ENCODE results near the gene COL8A1. TPM values are rescaled to one million over a fixed set of nuclear protein-coding genes. Genes with fewer than 3 reads are reported as not detected.
A peak's percentile ranks its signal among the peaks of the same experiment; 100 is the strongest.
"Not testable (repeated sequence)": the region's sequence is repeated elsewhere in the genome, so short reads cannot be mapped to it uniquely, and the experiment has no call there.

The COL8A1 gene
- polyA plus RNA-seq, 4 donors, result 8.6 to 61.1 (median 9.6) TPM

DNA sequence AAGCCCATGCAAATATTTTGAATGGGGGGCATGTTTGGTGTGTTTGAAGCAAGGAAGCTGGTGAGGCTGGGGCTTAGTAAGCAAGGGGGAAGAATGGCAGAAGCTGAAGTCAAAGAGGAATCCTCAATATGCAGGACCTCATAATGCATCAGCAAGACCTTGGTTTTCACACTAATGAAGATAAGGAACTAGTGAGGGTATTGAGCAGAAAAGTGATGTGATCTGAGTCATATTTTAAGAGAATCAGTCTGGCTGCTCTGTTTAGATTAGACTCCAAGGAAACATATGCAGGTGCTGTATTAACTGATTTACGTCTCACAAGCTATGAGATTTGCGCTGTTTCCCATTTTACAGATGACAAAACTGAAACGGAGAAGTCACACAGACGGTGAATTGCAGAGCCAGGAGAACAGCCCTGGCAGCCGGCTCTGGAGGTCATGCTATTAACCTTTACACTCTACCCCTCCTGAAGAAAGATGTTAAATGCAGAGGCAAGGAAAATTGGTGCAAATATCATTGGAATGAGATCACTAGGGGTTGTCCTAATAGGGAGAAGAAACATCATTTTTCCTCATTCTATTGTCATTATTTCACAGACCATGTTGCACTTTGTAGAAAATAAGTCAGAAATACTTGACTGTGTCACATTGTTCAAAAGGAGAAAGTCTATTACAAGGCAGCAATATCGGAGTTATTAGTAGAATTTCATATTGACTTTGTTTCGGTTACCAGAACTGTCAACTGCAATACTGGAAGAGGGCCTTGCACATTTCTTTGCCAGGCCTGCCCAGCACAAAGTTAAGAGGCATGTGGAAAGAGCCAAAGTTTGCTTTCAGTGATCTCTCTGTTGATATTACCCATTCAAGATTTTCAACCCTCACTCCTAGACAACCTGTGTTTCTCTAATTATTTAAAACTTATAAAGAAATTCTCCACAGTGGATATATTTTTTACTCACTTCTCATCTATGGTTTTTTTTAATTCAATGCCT lies 64.9 kb downstream of the COL8A1 start:
- no peak for DNase-seq (ENCODE audit: low read depth in 4 of 4, low spot score in 3 of 4)

GRCh38 chr3:99704417-99704816 lies 66.0 kb downstream of the COL8A1 start:
- no peak for DNase-seq (ENCODE audit: low read depth in 4 of 4, low spot score in 3 of 4)

DNA sequence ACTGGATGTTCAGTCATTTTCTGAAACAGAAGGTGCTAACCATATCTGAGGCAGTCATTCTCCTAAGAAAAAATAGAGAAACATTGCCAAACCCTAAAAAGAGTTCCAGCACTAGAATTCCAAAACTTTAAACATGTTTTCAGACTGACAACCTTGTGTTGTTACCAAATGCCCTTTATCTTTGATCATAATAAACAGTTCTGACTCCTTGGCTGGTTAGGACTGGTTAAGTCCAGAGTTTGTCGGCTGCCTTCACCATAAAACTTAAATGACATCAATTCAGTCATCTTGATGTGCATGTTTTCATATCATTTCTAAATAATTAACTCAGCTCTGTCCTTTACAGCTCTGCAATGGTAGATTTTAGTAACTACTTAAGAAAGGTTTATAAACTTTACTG lies 68.0 kb downstream of the COL8A1 start:
- no peak for DNase-seq (ENCODE audit: low read depth in 4 of 4, low spot score in 3 of 4)

- DNase-seq (ENCODE audit: low read depth in 4 of 4, low spot score in 3 of 4), result no peak
Measured at GRCh38 chr3:99708207-99708745, 69.9 kb downstream of the COL8A1 start.

DNA sequence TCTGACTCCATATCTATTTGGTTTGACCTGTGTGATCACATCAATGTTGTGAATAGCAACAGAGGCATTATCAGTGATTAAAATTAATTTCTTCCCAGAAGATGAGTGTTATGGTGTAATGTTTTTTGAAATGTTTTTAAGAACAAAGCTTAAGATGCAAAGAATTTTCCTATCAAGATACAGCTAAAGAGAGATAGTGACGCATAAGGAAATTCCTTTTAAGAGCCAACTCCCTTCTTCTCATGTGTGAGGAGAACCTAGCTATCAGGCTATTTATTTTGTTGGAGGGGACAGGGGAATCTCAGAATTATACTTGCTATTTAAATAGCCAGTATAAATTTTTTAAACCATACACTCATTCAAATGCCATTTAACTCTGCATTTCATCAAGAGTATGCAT lies 71.3 kb downstream of the COL8A1 start:
- DNase-seq (ENCODE audit: low read depth in 4 of 4, low spot score in 3 of 4), result no peak

DNA sequence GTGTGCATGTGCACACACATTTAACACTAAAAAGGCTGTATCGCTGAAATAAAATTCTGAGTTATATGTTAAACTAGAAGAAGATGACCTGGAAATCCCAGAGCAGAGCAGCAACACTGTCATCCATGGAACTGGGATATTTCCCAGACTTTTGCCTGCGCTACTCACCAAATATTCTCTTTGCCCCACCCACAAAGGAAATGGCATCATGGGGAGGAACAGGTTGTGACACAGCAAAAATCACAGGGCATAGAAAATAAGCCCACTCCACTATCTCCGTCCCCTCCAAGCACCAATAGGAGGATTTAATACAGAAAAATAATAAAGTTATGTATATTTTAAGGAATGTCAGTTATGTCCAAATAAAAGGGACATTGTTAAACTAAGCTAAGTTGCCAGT lies 71.7 kb downstream of the COL8A1 start:
- no peak for DNase-seq (ENCODE audit: low read depth in 4 of 4, low spot score in 3 of 4)

- no peak for DNase-seq (ENCODE audit: low read depth in 4 of 4, low spot score in 3 of 4)
Measured at GRCh38 chr3:99711351-99711750, 73.0 kb downstream of the COL8A1 start.

DNA sequence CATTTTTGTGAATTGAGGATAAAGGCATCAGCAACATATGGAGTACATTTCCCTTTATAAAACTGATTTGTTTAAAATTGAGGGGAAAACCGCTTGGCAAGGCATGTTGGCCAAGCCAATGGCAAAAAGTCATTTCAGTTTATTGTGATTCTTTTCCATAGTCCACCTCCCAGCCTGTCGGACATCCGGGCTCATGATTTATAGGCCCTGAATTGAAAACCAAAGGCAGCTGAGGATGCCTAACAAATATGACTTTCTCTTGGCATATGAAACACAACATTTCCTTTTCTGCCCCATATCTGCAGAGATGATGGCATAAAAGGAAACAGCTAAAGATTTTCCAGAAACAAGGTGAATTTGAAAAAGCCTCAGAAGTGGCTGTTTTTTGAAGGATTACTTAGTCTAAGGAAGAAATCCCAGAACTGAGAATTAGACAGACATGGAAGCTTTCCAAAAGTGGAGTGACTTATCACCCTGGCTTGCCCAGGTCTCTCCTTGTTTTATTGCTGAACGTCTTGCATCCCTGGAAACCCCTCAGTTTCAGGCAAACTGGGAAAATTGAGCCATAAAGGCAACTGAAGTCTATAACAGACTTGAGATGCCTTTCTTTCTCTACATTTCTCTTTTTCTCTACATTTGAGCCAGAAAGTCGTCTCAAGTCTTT lies 74.0 kb downstream of the COL8A1 start:
- no peak for DNase-seq (ENCODE audit: low read depth in 4 of 4, low spot score in 3 of 4)

DNA sequence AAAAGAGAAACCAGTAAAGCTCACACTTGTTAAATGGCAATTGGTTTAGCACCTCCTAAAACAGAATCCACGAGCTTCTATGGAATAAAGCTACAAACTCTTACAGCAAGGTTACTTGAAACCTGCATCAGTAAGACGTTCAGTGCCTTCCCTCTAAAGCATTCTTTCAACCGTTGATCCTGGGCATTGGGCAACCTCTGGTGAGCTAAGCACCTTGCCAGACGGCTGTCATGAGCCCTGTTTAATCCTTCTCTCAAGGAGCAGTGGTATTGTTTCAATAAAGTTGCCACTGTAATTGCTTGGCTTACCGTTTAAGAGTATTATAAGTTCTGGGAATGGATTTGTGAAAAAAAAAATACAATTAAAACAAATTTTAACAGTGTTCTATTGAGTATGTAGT lies 75.0 kb downstream of the COL8A1 start:
- no peak for DNase-seq (ENCODE audit: low read depth in 4 of 4, low spot score in 3 of 4)

DNA sequence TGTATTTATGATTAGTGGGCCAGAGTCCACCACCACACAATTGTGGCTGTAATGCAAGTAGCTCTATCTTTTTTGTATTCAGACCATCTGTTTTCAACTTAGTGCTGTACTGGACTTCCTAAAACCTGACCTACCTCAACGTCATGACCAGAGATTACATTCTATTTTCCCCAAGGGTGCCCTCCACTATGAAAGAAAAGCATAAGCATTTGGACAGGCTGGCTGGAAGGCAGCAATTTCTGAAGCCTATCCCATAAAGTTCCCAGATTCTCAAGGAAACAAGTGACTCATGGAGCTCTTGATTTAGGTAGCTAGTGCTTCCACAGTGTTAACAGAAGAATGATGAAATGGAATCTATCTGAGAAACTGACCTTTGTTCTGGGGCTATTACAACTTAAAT lies 75.8 kb downstream of the COL8A1 start:
- peak in 1 of 4 donors; percentile 25 for DNase-seq (ENCODE audit: low read depth in 4 of 4, low spot score in 3 of 4)

- no peak for DNase-seq (ENCODE audit: low read depth in 4 of 4, low spot score in 3 of 4)
Measured at GRCh38 chr3:99714575-99714974, 76.2 kb downstream of the COL8A1 start.

GRCh38 chr3:99716463-99716995 lies 78.1 kb downstream of the COL8A1 start:
- no peak for DNase-seq (ENCODE audit: low read depth in 4 of 4, low spot score in 3 of 4)

GRCh38 chr3:99720985-99721632 lies 82.7 kb downstream of the COL8A1 start:
- DNase-seq (ENCODE audit: low read depth in 4 of 4, low spot score in 3 of 4), result no peak

DNA sequence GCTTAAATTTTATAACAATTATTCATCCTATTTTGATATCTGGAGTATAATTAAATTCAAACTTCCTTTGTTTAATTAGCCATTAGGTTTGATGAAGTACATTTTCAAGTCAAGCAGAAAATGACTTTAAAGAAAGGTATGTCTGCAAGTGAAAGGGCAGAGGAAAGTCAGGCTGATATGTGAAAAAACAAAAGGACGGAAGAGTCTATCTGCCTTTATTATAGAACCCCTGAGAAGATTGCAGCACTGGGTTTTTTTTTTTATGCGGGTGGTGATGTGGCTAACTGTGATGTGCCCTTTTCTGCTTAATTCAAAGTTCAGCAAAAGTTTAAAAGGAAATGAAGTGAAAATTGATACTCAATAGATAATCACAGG lies 83.2 kb downstream of the COL8A1 start:
- no peak for DNase-seq (ENCODE audit: low read depth in 4 of 4, low spot score in 3 of 4)

DNA sequence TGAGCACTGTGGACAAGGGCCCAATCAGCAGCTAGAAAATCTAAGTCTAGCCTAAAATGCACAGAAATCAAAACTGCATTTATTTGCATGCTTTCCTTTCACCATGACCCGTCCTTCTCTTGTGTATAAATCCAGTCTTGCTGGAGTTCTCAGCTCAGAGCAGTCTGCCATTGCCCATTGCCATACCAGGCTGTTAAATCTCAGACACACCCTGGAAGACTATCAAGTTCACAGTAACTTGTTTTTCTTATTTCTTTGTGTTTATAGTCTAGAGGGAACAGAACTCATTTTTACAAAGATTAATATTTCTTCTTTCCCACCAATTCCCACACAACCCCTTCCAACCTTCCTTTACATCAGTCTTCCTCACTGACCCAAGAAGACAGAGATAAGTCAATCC lies 85.9 kb downstream of the COL8A1 start:
- no peak for DNase-seq (ENCODE audit: low read depth in 4 of 4, low spot score in 3 of 4)

GRCh38 chr3:99730870-99731269 lies 92.5 kb downstream of the COL8A1 start:
- DNase-seq (ENCODE audit: low read depth in 4 of 4, low spot score in 3 of 4), result no peak

DNA sequence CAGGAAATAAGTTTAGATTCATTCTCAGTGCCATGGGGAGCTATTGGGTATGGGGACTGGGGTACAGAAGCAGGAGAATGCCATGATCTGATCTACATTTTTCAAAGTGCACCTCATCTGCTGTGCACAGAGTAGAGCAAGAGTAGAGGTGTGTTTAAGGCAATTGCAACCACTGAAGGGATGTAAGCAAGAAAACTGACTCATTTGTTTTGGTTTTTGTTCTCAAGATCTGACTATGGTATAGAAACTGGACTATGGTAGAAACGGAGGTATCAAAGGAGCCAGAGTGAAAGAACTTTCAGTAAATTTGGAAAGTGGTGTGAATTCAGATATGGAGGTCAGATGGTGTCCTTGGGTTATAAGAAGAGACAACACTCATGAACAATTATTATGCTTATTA lies 93.1 kb downstream of the COL8A1 start:
- no peak for DNase-seq (ENCODE audit: low read depth in 4 of 4, low spot score in 3 of 4)

DNA sequence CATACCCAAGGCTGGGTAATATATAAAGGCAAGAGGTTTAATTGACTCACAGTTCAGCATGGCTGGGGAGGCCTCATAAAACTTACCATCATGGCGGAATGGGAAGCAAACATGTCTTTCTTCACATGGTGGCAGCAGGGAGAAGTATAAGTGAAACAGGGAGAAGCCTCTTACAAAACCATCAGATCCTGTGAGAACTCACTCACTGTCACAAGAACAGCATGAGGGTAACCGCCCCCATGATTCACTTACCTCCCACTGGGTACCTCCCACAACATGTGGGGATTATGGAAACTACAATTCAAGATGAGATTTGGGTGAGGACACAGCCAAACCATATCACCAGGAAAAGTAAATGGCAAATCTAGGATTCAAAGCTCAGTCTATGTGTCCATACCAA lies 102.0 kb downstream of the COL8A1 start:
- DNase-seq (ENCODE audit: low read depth in 4 of 4, low spot score in 3 of 4), result not testable (repeated sequence)

GRCh38 chr3:99741588-99741987 lies 103.2 kb downstream of the COL8A1 start:
- no peak for DNase-seq (ENCODE audit: low read depth in 4 of 4, low spot score in 3 of 4)

DNA sequence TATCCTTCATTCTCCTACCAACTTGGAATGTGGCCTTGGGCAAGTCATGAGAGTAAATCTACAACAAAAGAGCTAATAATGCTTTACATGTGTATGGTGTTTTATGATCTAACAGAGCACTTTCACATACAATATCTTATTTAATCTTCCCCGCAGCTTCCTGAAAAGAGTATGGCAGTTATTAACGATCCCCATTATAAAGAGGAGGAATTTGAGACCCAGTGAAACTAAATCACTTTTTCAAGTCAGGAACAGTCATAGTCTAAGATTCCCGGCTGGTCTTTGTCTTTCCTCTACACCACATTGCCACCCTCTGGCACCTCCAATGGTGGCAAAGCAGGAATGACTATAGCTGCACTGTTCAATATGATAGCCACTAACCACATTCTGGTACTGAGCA lies 109.5 kb downstream of the COL8A1 start:
- DNase-seq (ENCODE audit: low read depth in 4 of 4, low spot score in 3 of 4), result peak in 2 of 4 donors; percentile 2 to 3

- DNase-seq (ENCODE audit: low read depth in 4 of 4, low spot score in 3 of 4), result no peak
Measured at GRCh38 chr3:99751649-99752048, 113.3 kb downstream of the COL8A1 start.
